SJCRH30 (cell line): ENCODE results near the gene SMTNL2. TPM values are rescaled to one million over a fixed set of nuclear protein-coding genes. Genes with fewer than 3 reads are reported as not detected.
"Not testable (repeated sequence)": the region's sequence is repeated elsewhere in the genome, so short reads cannot be mapped to it uniquely, and the experiment has no call there.

Source experiments
- DNase-seq, 2 experiments: peaks; one replicate each; pipeline ENCODE4 v3.0.0-alpha.2; 2015 to 2020
- H3K27ac ChIP-seq: fragments of 250-450 bp; sonication (Bioruptor Pico); 2 replicates; pipeline ENCODE4 v1.5.1; 2020; ENCODE audit warnings: mild to moderate bottlenecking, moderate library complexity
- H3K27me3 ChIP-seq: fragments of 250-450 bp; sonication (Bioruptor Pico); 2 replicates; pipeline ENCODE4 v1.5.1; 2020; ENCODE audit warnings: mild to moderate bottlenecking, moderate library complexity
- H3K36me3 ChIP-seq: fragments of 250-450 bp; sonication (Bioruptor Pico); 2 replicates; pipeline ENCODE4 v1.5.1; 2020; ENCODE audit warnings: mild to moderate bottlenecking, moderate library complexity
- H3K4me1 ChIP-seq: fragments of 250-450 bp; sonication (Bioruptor Pico); 2 replicates; pipeline ENCODE4 v1.5.1; 2020; ENCODE audit warnings: mild to moderate bottlenecking, moderate library complexity
- H3K4me3 ChIP-seq: fragments of 250-450 bp; sonication (Bioruptor Pico); 2 replicates; pipeline ENCODE4 v1.5.1; 2020; ENCODE audit warnings: mild to moderate bottlenecking, moderate library complexity
- H3K9me3 ChIP-seq: fragments of 250-450 bp; sonication (Bioruptor Pico); replicated peaks from 2 replicates; pipeline ENCODE4 v1.5.1; 2020; ENCODE audit warnings: mild to moderate bottlenecking, moderate library complexity
- total RNA-seq: library from RNA; depleted of rRNA; stranded (reverse); fragments of >200 nt; shearing (Covaris generic); gene quantifications from 2 replicates; pipeline ENCODE4 v1.2.3, GENCODE V29; 2014

Gene SMTNL2
- total RNA-seq, 1 experiment from 2014 or later: not detected

- H3K27me3 ChIP-seq: no peaks in the 10 kb centered on the region
- H3K36me3 ChIP-seq: no peaks in the 10 kb centered on the region
- no peaks in the 10 kb centered on the region for H3K9me3 ChIP-seq
- H3K27ac ChIP-seq: no peak overlapping the region
- DNase-seq: no peak
- no peak overlapping the region for H3K4me3 ChIP-seq
- 0 out of 2 replicates have a peak, but pooled peaks cover 3% of the 10 kb centered on the region for H3K4me1 ChIP-seq
These were observed 21.5 kb downstream of the SMTNL2 start for GRCh38 chr17:4605826-4606225.

- Histone ChIP-seq H3K27me3 (no peaks in the 10 kb centered on the region), H3K4me3 (no peak overlapping the region), H3K9me3 (no peaks in the 10 kb centered on the region), H3K27ac (no peak overlapping the region), H3K36me3 (no peaks in the 10 kb centered on the region), H3K4me1 (0 out of 2 replicates have a peak, but pooled peaks cover 3% of the 10 kb centered on the region)
- DNase-seq: no peak
These were observed 23.0 kb downstream of the SMTNL2 start for GRCh38 chr17:4607261-4607741.

GRCh38 chr17:4607773-4608187 lies 23.5 kb downstream of the SMTNL2 start:
- Histone ChIP-seq H3K9me3 (no peaks in the 10 kb centered on the region), H3K4me1 (0 out of 2 replicates have a peak, but pooled peaks cover 3% of the 10 kb centered on the region), H3K27ac (no peak overlapping the region), H3K36me3 (no peaks in the 10 kb centered on the region), H3K27me3 (no peaks in the 10 kb centered on the region), H3K4me3 (no peak overlapping the region)
- no peak for DNase-seq

- Histone ChIP-seq H3K9me3 (no peaks in the 10 kb centered on the region), H3K4me1 (0 out of 2 replicates have a peak, but pooled peaks cover 3% of the 10 kb centered on the region), H3K36me3 (no peaks in the 10 kb centered on the region), H3K4me3 (no peak overlapping the region), H3K27ac (no peak overlapping the region), H3K27me3 (no peaks in the 10 kb centered on the region)
- DNase-seq: no peak
These were observed 25.4 kb downstream of the SMTNL2 start for GRCh38 chr17:4609761-4610160.

- no peaks in the 10 kb centered on the region for H3K9me3 ChIP-seq
- H3K4me3 ChIP-seq: no peak overlapping the region
- DNase-seq: no peak
- 0 out of 2 replicates have a peak, but pooled peaks cover 3% of the 10 kb centered on the region for H3K4me1 ChIP-seq
- H3K27ac ChIP-seq: no peak overlapping the region
- no peaks in the 10 kb centered on the region for H3K36me3 ChIP-seq
- H3K27me3 ChIP-seq: no peaks in the 10 kb centered on the region
These were observed 25.8 kb downstream of the SMTNL2 start for GRCh38 chr17:4610162-4610561.

GRCh38 chr17:4610656-4611055 lies 26.3 kb downstream of the SMTNL2 start:
- H3K27ac ChIP-seq: no peak overlapping the region
- DNase-seq: no peak
- H3K4me1 ChIP-seq: 0 out of 2 replicates have a peak, but pooled peaks cover 3% of the 10 kb centered on the region
- H3K36me3 ChIP-seq: no peaks in the 10 kb centered on the region
- H3K27me3 ChIP-seq: no peaks in the 10 kb centered on the region
- no peaks in the 10 kb centered on the region for H3K9me3 ChIP-seq
- no peak overlapping the region for H3K4me3 ChIP-seq

- Histone ChIP-seq H3K9me3 (no peaks in the 10 kb centered on the region), H3K27ac (no peak overlapping the region), H3K27me3 (no peaks in the 10 kb centered on the region), H3K4me1 (no peaks in the 10 kb centered on the region), H3K36me3 (no peaks in the 10 kb centered on the region), H3K4me3 (no peak overlapping the region)
- no peak for DNase-seq
These were observed 32.1 kb downstream of the SMTNL2 start for GRCh38 chr17:4616476-4616875.

- no peaks in the 10 kb centered on the region for H3K4me1 ChIP-seq
- no peak for DNase-seq
- no peaks in the 10 kb centered on the region for H3K27me3 ChIP-seq
- H3K9me3 ChIP-seq: no peaks in the 10 kb centered on the region
- H3K36me3 ChIP-seq: no peaks in the 10 kb centered on the region
- no peak overlapping the region for H3K4me3 ChIP-seq
- H3K27ac ChIP-seq: no peak overlapping the region
These were observed 32.8 kb downstream of the SMTNL2 start for GRCh38 chr17:4617090-4617489.

GRCh38 chr17:4617590-4618351 lies 33.4 kb downstream of the SMTNL2 start:
- H3K9me3 ChIP-seq: no peaks in the 10 kb centered on the region
- H3K36me3 ChIP-seq: no peaks in the 10 kb centered on the region
- no peaks in the 10 kb centered on the region for H3K4me1 ChIP-seq
- no peak for DNase-seq
- no peak overlapping the region for H3K27ac ChIP-seq
- H3K4me3 ChIP-seq: no peak overlapping the region
- no peaks in the 10 kb centered on the region for H3K27me3 ChIP-seq

GRCh38 chr17:4620531-4621101 lies 36.3 kb downstream of the SMTNL2 start:
- no peak for DNase-seq
- H3K27me3 ChIP-seq: no peaks in the 10 kb centered on the region

GRCh38 chr17:4622375-4622774 lies 38.0 kb downstream of the SMTNL2 start:
- no peaks in the 10 kb centered on the region for H3K9me3 ChIP-seq
- no peaks in the 10 kb centered on the region for H3K27me3 ChIP-seq
- no peaks in the 10 kb centered on the region for H3K4me1 ChIP-seq
- no peaks in the 10 kb centered on the region for H3K36me3 ChIP-seq
- no peak overlapping the region for H3K27ac ChIP-seq
- H3K4me3 ChIP-seq: no peak overlapping the region
- DNase-seq: no peak

More at GRCh38 chr17:4620531-4621101, 36.3 kb downstream of the SMTNL2 start:
- H3K4me1 ChIP-seq: no peaks in the 10 kb centered on the region
- H3K36me3 ChIP-seq: no peaks in the 10 kb centered on the region
- no peak overlapping the region for H3K27ac ChIP-seq
- no peaks in the 10 kb centered on the region for H3K9me3 ChIP-seq
- H3K4me3 ChIP-seq: no peak overlapping the region

- Histone ChIP-seq H3K27ac (no peak overlapping the region), H3K4me3 (no peak overlapping the region), H3K4me1 (no peaks in the 10 kb centered on the region), H3K36me3 (no peaks in the 10 kb centered on the region), H3K9me3 (no peaks in the 10 kb centered on the region), H3K27me3 (no peaks in the 10 kb centered on the region)
- no peak for DNase-seq
These were observed 38.9 kb downstream of the SMTNL2 start for GRCh38 chr17:4623249-4623648.

GRCh38 chr17:4624451-4624911 lies 40.2 kb downstream of the SMTNL2 start:
- not testable (repeated sequence) for H3K4me1 ChIP-seq, H3K27ac ChIP-seq, H3K4me3 ChIP-seq, DNase-seq, H3K27me3 ChIP-seq, H3K36me3 ChIP-seq, H3K9me3 ChIP-seq

GRCh38 chr17:4625181-4625617 lies 40.9 kb downstream of the SMTNL2 start:
- H3K9me3 ChIP-seq: no peaks in the 10 kb centered on the region
- no peak overlapping the region for H3K27ac ChIP-seq
- H3K36me3 ChIP-seq: no peaks in the 10 kb centered on the region
- peak in 1 of 2 experiments; percentile 29 for DNase-seq
- H3K4me3 ChIP-seq: no peak overlapping the region
- no peaks in the 10 kb centered on the region for H3K27me3 ChIP-seq
- no peaks in the 10 kb centered on the region for H3K4me1 ChIP-seq

- Histone ChIP-seq H3K27ac (no peak overlapping the region), H3K4me1 (no peaks in the 10 kb centered on the region), H3K27me3 (no peaks in the 10 kb centered on the region), H3K4me3 (no peak overlapping the region), H3K36me3 (no peaks in the 10 kb centered on the region), H3K9me3 (no peaks in the 10 kb centered on the region)
- DNase-seq: peak in 1 of 2 experiments; percentile 27
These were observed 42.5 kb downstream of the SMTNL2 start for GRCh38 chr17:4626734-4627256.
